CD4-positive, alpha-beta T cell treated with Interleukin-10 for 1 hour (primary cell): Measurements from ENCODE around the gene SMAD5.

Source experiments
- DNase-seq: peaks from one replicate; pipeline ENCODE4 v3.0.0-alpha.2; 2020

Gene SMAD5

GRCh38 chr5:136115183-136115865 is 17.3 kb upstream of the SMAD5 start:
- DNase-seq, result no peak

- no peak for DNase-seq
Measured at GRCh38 chr5:136120529-136120928, 12.1 kb upstream of the SMAD5 start.

- DNase-seq, result no peak
Measured at GRCh38 chr5:136123236-136123768, 9.3 kb upstream of the SMAD5 start.

GRCh38 chr5:136127560-136127959 is 5.1 kb upstream of the SMAD5 start:
- no peak for DNase-seq

GRCh38 chr5:136128481-136128880 is 4.2 kb upstream of the SMAD5 start:
- no peak for DNase-seq

GRCh38 chr5:136129445-136129844 is 3.2 kb upstream of the SMAD5 start:
- DNase-seq, result no peak

- DNase-seq, result no peak
Measured at GRCh38 chr5:136130581-136130980, 2.1 kb upstream of the SMAD5 start.

- DNase-seq, result peak; percentile 2
Measured at GRCh38 chr5:136132087-136132486, 558 bp upstream of the SMAD5 start.

GRCh38 chr5:136133222-136133921 is 727 bp downstream of the SMAD5 start:
- DNase-seq, result peak; percentile 33

GRCh38 chr5:136133922-136134379 is 1.3 kb downstream of the SMAD5 start:
- DNase-seq, result peak; percentile 11

- no peak for DNase-seq
Measured at GRCh38 chr5:136134653-136135052, 2.0 kb downstream of the SMAD5 start.

GRCh38 chr5:136135536-136135935 is 2.9 kb downstream of the SMAD5 start:
- no peak for DNase-seq

GRCh38 chr5:136137497-136138220 is 5.0 kb downstream of the SMAD5 start:
- DNase-seq, result no peak

GRCh38 chr5:136141561-136141960 is 8.9 kb downstream of the SMAD5 start:
- no peak for DNase-seq

GRCh38 chr5:136143312-136143711 is 10.7 kb downstream of the SMAD5 start:
- DNase-seq, result no peak

- DNase-seq, result no peak
Measured at GRCh38 chr5:136143763-136144162, 11.1 kb downstream of the SMAD5 start.

- no peak for DNase-seq
Measured at GRCh38 chr5:136145030-136145429, 12.4 kb downstream of the SMAD5 start.

- no peak for DNase-seq
Measured at GRCh38 chr5:136146201-136146600, 13.6 kb downstream of the SMAD5 start.

- DNase-seq, result no peak
Measured at GRCh38 chr5:136147632-136148031, 15.0 kb downstream of the SMAD5 start.

- no peak for DNase-seq
Measured at GRCh38 chr5:136149891-136150290, 17.2 kb downstream of the SMAD5 start.

- no peak for DNase-seq
Measured at GRCh38 chr5:136153581-136154236, 21.1 kb downstream of the SMAD5 start.

- DNase-seq, result no peak
Measured at GRCh38 chr5:136155078-136155477, 22.4 kb downstream of the SMAD5 start.

- DNase-seq, result no peak
Measured at GRCh38 chr5:136155761-136156160, 23.1 kb downstream of the SMAD5 start.
